H9 (cell line): ENCODE results near the gene KIAA0930. TPM values are rescaled to one million over a fixed set of nuclear protein-coding genes. Genes with fewer than 3 reads are reported as not detected.

ENCODE experiments used
- DNase-seq: peaks from one replicate; pipeline ENCODE4 v3.0.0-alpha.2; 2017
- H2AFZ ChIP-seq: one replicate; pipeline ENCODE4 v1.6.1; 2013; ENCODE audit warnings: mild to moderate bottlenecking, low read length, control low read depth, moderate library complexity
- H2AK5ac ChIP-seq: 2 replicates; pipeline ENCODE4 v1.6.1; 2013; ENCODE audit warnings: low read length, control low read depth, mixed read lengths; ENCODE audit not compliant: insufficient read length
- H2BK120ac ChIP-seq: one replicate; pipeline ENCODE4 v1.6.1; 2013; ENCODE audit warnings: low read depth, mild to moderate bottlenecking, low read length, control low read depth, inconsistent platforms; ENCODE audit not compliant: poor library complexity, severe bottlenecking
- H2BK12ac ChIP-seq: 2 replicates; pipeline ENCODE4 v1.6.1; 2013; ENCODE audit warnings: low read length, control low read depth, mixed read lengths, low read depth; ENCODE audit not compliant: insufficient read length
- H2BK15ac ChIP-seq: 2 replicates; pipeline ENCODE4 v1.6.1; 2013; ENCODE audit warnings: low read depth, low read length, control low read depth
- H2BK20ac ChIP-seq: one replicate; pipeline ENCODE4 v1.6.1; 2013; ENCODE audit warnings: low read depth, mild to moderate bottlenecking, low read length, control low read depth, inconsistent platforms; ENCODE audit not compliant: poor library complexity, severe bottlenecking
- H2BK5ac ChIP-seq: 2 replicates; pipeline ENCODE4 v1.6.1; 2013; ENCODE audit warnings: low read length, control low read depth, mixed read lengths; ENCODE audit not compliant: insufficient read length
- H3K14ac ChIP-seq: 2 replicates; pipeline ENCODE4 v1.6.1; 2013; ENCODE audit warnings: low read length, control low read depth; ENCODE audit not compliant: insufficient read depth
- H3K18ac ChIP-seq: 2 replicates; pipeline ENCODE4 v1.6.1; 2013; ENCODE audit warnings: low read depth, mild to moderate bottlenecking, mixed read lengths, low read length, control low read depth; ENCODE audit not compliant: insufficient read length
- H3K23ac ChIP-seq: 2 replicates; pipeline ENCODE4 v1.6.1; 2013; ENCODE audit warnings: low read length, control low read depth, mixed read lengths, low read depth; ENCODE audit not compliant: insufficient read length
- H3K23me2 ChIP-seq: 2 replicates; pipeline ENCODE4 v1.6.1; 2013; ENCODE audit warnings: low read depth, mild to moderate bottlenecking, mixed read lengths, low read length, control low read depth; ENCODE audit not compliant: insufficient read length, poor library complexity, severe bottlenecking
- H3K27ac ChIP-seq: 2 replicates; pipeline ENCODE4 v1.5.1; 2013; ENCODE audit warnings: low read length, control low read depth, mixed read lengths, low read depth; ENCODE audit not compliant: insufficient read length
- H3K27me3 ChIP-seq: 2 replicates; pipeline ENCODE4 v1.6.1; 2013; ENCODE audit warnings: low read length, control low read depth, inconsistent platforms; ENCODE audit not compliant: insufficient read depth
- H3K4ac ChIP-seq: 2 replicates; pipeline ENCODE4 v1.6.1; 2013; ENCODE audit warnings: low read depth, mild to moderate bottlenecking, control low read depth, inconsistent platforms, low read length, moderate library complexity
- H3K4me1 ChIP-seq: 2 replicates; pipeline ENCODE4 v1.6.1; 2013; ENCODE audit warnings: low read length, control low read depth, inconsistent platforms; ENCODE audit not compliant: insufficient read depth
- H3K4me2 ChIP-seq: 2 replicates; pipeline ENCODE4 v1.6.1; 2013; ENCODE audit warnings: low read length, control low read depth, mixed read lengths; ENCODE audit not compliant: insufficient read length, insufficient read depth
- H3K56ac ChIP-seq: 2 replicates; pipeline ENCODE4 v1.6.1; 2013; ENCODE audit warnings: low read depth, mild to moderate bottlenecking, mixed read lengths, low read length, control low read depth; ENCODE audit not compliant: insufficient read length
- H3K79me1 ChIP-seq: 2 replicates; pipeline ENCODE4 v1.6.1; 2013; ENCODE audit warnings: low read depth, mild to moderate bottlenecking, moderate library complexity, low read length, control low read depth, inconsistent platforms; ENCODE audit not compliant: insufficient read depth, poor library complexity, severe bottlenecking
- H3K79me2 ChIP-seq: 2 replicates; pipeline ENCODE4 v1.6.1; 2013; ENCODE audit warnings: low read length, control low read depth, inconsistent platforms; ENCODE audit not compliant: insufficient read depth
- H3K9ac ChIP-seq: 2 replicates; pipeline ENCODE4 v1.6.1; 2013; ENCODE audit warnings: low read length, control low read depth, mixed read lengths; ENCODE audit not compliant: insufficient read length; ENCODE audit errors: extremely low read depth
- H3K9me3 ChIP-seq: one replicate; pipeline ENCODE4 v1.6.1; 2013; ENCODE audit warnings: low read depth, low read length, inconsistent platforms; ENCODE audit not compliant: control insufficient read depth
- H3T11ph ChIP-seq: one replicate; pipeline ENCODE4 v1.6.1; 2013; ENCODE audit warnings: mild to moderate bottlenecking, low read length, control low read depth, inconsistent platforms
- H4K20me1 ChIP-seq: one replicate; pipeline ENCODE4 v1.6.1; 2013; ENCODE audit not compliant: control insufficient read depth, insufficient read length, insufficient read depth
- H4K5ac ChIP-seq: 2 replicates; pipeline ENCODE4 v1.6.1; 2013; ENCODE audit warnings: low read depth, mild to moderate bottlenecking, mixed read lengths, low read length, control low read depth; ENCODE audit not compliant: insufficient read length
- H4K8ac ChIP-seq: replicated peaks from 2 replicates; pipeline ENCODE4 v1.6.1; 2013; ENCODE audit warnings: low read length, control low read depth, mixed read lengths, low read depth; ENCODE audit not compliant: insufficient read length
- H4K91ac ChIP-seq: 2 replicates; pipeline ENCODE4 v1.6.1; 2013; ENCODE audit warnings: low read depth, mild to moderate bottlenecking, moderate library complexity, mixed read lengths, low read length, control low read depth; ENCODE audit not compliant: insufficient read length
- H3K27ac Mint-ChIP-seq, 3 experiments: 2 replicates in 2 of 3; 3 replicates in 1 of 3; pipeline ENCODE4 v1.8.0; 2020 to 2021; ENCODE audit warnings: mixed read lengths in 3 of 3, mild to moderate bottlenecking in 1 of 3, moderate library complexity in 1 of 3
- H3K27me3 Mint-ChIP-seq: 2 replicates; pipeline ENCODE4 v1.8.0; 2021; ENCODE audit warnings: low read depth, mild to moderate bottlenecking, moderate library complexity, mixed read lengths
- H3K36me3 Mint-ChIP-seq, 3 experiments: 2 replicates in 2 of 3; 3 replicates in 1 of 3; pipeline ENCODE4 v1.8.0; 2020 to 2021; ENCODE audit warnings: low read depth in 3 of 3, mixed read lengths in 3 of 3; ENCODE audit not compliant: insufficient read depth in 1 of 3
- H3K4me1 Mint-ChIP-seq, 2 experiments: 2 replicates each; pipeline ENCODE4 v1.8.0; 2020; ENCODE audit warnings: mixed read lengths in 2 of 2
- H3K4me3 Mint-ChIP-seq, 2 experiments: 2 replicates in 1 of 2; 3 replicates in 1 of 2; pipeline ENCODE4 v1.8.0; 2020 to 2021; ENCODE audit warnings: mild to moderate bottlenecking in 2 of 2, mixed read lengths in 2 of 2, moderate library complexity in 1 of 2
- H3K9me3 Mint-ChIP-seq, 2 experiments: 2 replicates in 1 of 2; 3 replicates in 1 of 2; pipeline ENCODE4 v1.8.0; 2020; ENCODE audit warnings: mild to moderate bottlenecking in 2 of 2, mixed read lengths in 2 of 2, moderate library complexity in 1 of 2
- CTCF ChIP-seq: fragments of 200-600 bp; sonication (generic); conservative IDR thresholded peaks from 3 replicates; pipeline ENCODE4 v1.8.0; 2021; ENCODE audit warnings: antibody characterized with exemption, mild to moderate bottlenecking
- WGBS: extraction: QIAGEN DNeasy Blood & Tissue Kit; methylation state at CpG from one replicate; pipeline ENCODE4 v1.1.7; 2013; ENCODE audit warnings: missing lambda C conversion rate, low lambda C conversion rate, mixed read lengths; ENCODE audit not compliant: insufficient read length; ENCODE audit errors: extremely low coverage; 5-methylcytosine and 5-hydroxymethylcytosine counted together
- total RNA-seq: library from RNA; stranded (reverse); gene quantifications from 2 replicates; pipeline ENCODE4 v1.2.1, GENCODE V29; 2021

KIAA0930 gene
- total RNA-seq, 1 experiment from 2014 or later: 46.2 TPM

GRCh38 chr22:45212992-45213751 is 27.5 kb downstream of the KIAA0930 start:
- no peak overlapping the region for H3K4ac ChIP-seq
- H3K4me1 ChIP-seq: 0 out of 2 replicates have a peak, but pooled peaks cover 2% of the 10 kb centered on the region
- Mint-ChIP-seq H3K4me1 (peaks cover 21 to 47% of the 10 kb centered on the region in 2 experiments), H3K27me3 (no peaks in the 10 kb centered on the region; the same call in none of the 2 replicates), H3K36me3 (peaks cover 0 to 15% (median 3%) of the 10 kb centered on the region in 3 experiments; a peak in 6 of 7 replicates), H3K4me3 (no peak overlapping the region), H3K9me3 (no peaks in the 10 kb centered on the region), H3K27ac (peak overlapping the region in 1 of 3 experiments; percentile 70; a peak in 1 of 7 replicates)
- H3K27ac ChIP-seq: no peak overlapping the region
- no peak overlapping the region for H3K9ac ChIP-seq
- no peaks in the 10 kb centered on the region for H3K23me2 ChIP-seq
- no peak overlapping the region for H3T11ph ChIP-seq
- H4K5ac ChIP-seq: no peak overlapping the region
- H3K79me1 ChIP-seq: no peaks in the 10 kb centered on the region
- H3K56ac ChIP-seq: no peak overlapping the region
- no peak overlapping the region for H4K8ac ChIP-seq
- no peak overlapping the region for H3K23ac ChIP-seq
- H3K4me2 ChIP-seq: no peak overlapping the region
- H2BK12ac ChIP-seq: no peak overlapping the region
- no peaks in the 10 kb centered on the region for H3K9me3 ChIP-seq
- H3K27me3 ChIP-seq: no peaks in the 10 kb centered on the region
- no peak overlapping the region for H2BK20ac ChIP-seq
- H2AFZ ChIP-seq: no peak overlapping the region
- H4K91ac ChIP-seq: no peak overlapping the region
- no peaks in the 10 kb centered on the region for H4K20me1 ChIP-seq
- H3K79me2 ChIP-seq: no peaks in the 10 kb centered on the region; the same call in 1 of the 2 replicates
- no peak overlapping the region for H2AK5ac ChIP-seq
- no peak for TF ChIP-seq CTCF
- H2BK120ac ChIP-seq: no peak overlapping the region
- H2BK15ac ChIP-seq: no peak overlapping the region
- H2BK5ac ChIP-seq: no peak overlapping the region
- H3K14ac ChIP-seq: no peak overlapping the region
- WGBS: no CpG with 5 or more reads among the region's 22 CpGs
- no peak for DNase-seq
- H3K18ac ChIP-seq: no peak overlapping the region
